Measurements from ENCODE around the gene ITPR2.

DNA sequence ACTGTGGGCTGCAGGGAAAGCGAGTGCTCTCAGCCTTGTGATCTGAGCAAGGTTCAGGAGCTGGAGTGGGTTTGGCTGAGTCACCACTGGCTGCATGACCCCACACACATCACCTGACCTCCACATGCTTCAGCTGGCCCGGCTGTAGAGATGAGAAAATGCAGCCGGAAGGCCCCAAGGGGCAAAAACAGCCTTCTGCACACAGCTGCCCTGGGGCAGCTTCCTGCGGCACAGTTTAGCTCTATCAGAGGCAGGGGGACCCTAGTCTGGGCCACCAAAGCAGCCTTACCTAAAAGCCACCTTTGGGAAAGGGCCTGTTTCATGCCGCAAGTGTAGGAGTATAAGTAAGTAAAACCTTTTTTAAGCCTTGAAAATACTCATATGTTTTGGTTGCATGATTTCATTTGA lies 514.3 kb downstream of the ITPR2 start:
- TF ChIP-seq CTCF (IDR thresholded peaks at IDR 0.05; ENCODE audit: insufficient read depth, low read length) (no peak), POLR2AphosphoS5 (IDR thresholded peaks at IDR 0.05; ENCODE audit: low read depth) (no peak)
- TF ChIP-seq, protein P1, sequence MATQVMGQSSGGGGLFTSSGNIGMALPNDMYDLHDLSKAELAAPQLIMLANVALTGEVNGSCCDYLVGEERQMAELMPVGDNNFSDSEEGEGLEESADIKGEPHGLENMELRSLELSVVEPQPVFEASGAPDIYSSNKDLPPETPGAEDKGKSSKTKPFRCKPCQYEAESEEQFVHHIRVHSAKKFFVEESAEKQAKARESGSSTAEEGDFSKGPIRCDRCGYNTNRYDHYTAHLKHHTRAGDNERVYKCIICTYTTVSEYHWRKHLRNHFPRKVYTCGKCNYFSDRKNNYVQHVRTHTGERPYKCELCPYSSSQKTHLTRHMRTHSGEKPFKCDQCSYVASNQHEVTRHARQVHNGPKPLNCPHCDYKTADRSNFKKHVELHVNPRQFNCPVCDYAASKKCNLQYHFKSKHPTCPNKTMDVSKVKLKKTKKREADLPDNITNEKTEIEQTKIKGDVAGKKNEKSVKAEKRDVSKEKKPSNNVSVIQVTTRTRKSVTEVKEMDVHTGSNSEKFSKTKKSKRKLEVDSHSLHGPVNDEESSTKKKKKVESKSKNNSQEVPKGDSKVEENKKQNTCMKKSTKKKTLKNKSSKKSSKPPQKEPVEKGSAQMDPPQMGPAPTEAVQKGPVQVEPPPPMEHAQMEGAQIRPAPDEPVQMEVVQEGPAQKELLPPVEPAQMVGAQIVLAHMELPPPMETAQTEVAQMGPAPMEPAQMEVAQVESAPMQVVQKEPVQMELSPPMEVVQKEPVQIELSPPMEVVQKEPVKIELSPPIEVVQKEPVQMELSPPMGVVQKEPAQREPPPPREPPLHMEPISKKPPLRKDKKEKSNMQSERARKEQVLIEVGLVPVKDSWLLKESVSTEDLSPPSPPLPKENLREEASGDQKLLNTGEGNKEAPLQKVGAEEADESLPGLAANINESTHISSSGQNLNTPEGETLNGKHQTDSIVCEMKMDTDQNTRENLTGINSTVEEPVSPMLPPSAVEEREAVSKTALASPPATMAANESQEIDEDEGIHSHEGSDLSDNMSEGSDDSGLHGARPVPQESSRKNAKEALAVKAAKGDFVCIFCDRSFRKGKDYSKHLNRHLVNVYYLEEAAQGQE (IDR thresholded peaks at IDR 0.05; ENCODE audit: insufficient replicate concordance, low read depth): no peak

Measured in HL-60 (cell line).